LoVo (cell line): ENCODE results near the gene DUOXA1.
"Not testable (repeated sequence)": the region's sequence is repeated elsewhere in the genome, so short reads cannot be mapped to it uniquely, and the experiment has no call there.

Experiments
- DNase-seq: peaks from one replicate; pipeline ENCODE4 v3.0.0-alpha.2; 2016; ENCODE audit warnings: low spot score

Gene DUOXA1

DNA sequence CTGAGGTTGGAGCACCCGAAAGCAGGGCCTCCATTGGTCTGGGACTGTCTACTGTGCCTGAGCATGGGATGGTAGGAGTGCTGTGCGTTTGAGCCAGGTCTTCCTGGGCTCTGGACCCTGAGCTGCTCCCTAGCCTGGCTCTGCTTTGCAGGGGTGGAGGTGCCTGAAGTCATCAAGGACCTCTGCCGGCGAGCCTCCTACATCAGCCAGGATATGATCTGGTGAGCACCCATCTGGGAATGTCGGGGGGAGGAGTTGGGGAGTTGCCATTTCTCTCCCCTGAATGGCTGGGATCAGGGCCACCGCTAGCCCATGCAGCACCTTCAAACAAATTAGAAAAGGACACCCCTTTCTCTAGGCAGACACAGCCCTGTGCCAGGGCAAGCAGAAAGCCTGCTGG lies 20.8 kb upstream of the DUOXA1 start:
- no peak for DNase-seq

DNA sequence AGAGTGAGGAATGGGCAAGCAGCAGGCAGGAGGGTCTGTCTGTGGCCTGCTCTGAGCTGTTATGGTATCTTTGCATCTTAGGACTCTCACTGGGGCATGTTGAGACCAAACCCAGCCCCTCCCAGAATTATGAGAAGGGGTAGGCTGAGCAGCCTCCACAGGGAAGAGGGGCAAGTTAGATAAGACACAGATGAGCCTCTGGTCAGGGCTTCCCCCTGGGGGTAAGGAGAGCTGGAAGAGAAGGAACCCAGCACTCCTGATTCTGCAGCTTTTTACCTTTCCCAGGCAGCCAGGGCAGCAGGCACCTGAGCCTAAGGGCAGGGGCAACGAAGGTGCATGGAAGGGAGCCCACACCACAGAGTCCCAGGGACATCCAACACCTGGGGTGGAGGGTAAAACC lies 19.4 kb upstream of the DUOXA1 start:
- DNase-seq = no peak

DNA sequence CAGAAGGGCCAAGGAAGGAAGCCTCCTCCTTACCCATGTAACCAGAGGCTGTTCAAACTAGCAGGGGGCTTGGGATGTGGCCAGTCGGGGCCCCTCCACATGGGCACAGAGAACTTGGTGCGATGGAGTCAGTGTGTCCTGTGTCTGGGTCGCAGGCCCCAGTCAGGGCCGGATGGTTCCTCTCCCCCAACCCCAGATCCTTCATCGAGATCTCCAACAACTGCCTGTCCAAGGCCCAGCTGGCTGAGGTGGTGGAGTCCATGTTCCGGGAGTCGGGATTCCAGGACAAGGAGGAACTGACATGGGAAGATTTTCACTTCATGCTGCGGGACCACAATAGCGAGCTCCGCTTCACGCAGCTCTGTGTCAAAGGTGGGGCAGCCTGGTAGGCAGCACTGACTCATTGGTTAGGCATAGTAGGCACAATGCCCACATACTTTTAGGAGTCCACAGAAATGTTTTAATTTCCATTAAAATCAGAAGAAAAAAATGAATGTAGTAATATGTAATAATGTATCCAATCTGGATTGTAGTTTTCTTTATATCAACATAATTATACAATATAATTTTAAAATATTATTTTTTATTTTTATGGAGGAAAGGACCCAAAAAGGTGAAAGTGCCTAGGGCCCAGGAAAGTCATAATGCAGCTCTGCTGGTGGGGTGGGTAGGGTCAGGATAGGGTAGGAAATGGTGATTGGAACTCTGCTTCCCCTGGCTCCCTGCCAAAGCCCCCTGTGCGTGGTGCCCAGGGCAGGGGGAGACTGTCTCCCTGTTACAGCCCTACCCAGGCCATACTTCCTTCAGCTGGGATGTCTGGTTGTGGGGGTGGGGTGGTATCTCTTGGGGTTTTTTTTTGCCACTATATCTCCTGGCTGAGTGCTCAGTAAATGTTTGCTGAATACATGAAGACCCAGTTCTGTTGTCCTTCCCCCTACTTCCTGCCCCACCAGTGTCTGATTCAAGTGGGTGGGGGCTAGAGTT lies 18.7 kb upstream of the DUOXA1 start:
- no peak for DNase-seq

DNA sequence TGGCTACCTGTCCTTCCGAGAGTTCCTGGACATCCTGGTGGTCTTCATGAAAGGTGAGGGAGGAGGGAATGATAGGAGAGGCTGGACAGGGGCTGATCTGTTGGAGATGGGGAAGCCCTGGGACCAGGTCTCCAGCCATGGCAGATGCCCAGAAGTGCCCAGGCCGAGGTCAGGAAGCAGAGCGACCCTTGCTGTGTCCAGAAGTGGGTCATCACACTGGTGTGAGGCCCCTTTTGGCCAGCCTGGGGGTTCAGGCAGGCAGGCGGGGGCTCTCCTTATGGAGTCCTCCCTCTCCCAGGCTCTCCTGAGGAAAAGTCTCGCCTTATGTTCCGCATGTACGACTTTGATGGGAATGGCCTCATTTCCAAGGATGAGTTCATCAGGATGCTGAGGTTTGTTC lies 17.9 kb upstream of the DUOXA1 start:
- no peak for DNase-seq

DNA sequence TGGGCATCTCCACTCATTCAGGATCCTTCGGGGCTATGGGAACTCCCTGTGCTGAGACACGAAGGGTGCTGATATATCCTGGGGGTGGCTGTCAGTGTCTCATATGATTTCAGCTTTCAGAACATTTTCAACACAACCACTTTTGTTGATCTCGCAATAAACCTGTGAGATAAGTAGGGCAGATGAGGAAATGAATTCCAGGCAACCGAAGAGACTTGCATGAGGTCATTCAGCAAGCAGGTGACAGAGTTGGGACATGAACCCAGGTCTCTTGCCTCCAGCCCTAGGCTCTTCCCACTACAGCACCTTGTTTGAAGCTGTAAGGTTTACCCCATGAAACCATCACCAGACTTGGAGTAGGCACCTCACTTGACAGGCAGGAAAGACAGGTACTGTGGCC lies 16.7 kb upstream of the DUOXA1 start:
- no peak for DNase-seq

- no peak for DNase-seq
Observed at GRCh38 chr15:45144775-45145174, 15.1 kb upstream of the DUOXA1 start.

GRCh38 chr15:45143946-45144345 lies 14.3 kb upstream of the DUOXA1 start:
- no peak for DNase-seq

GRCh38 chr15:45143056-45143455 lies 13.4 kb upstream of the DUOXA1 start:
- no peak for DNase-seq

GRCh38 chr15:45141386-45141785 lies 11.7 kb upstream of the DUOXA1 start:
- DNase-seq = no peak

GRCh38 chr15:45140557-45141250 lies 11.0 kb upstream of the DUOXA1 start:
- no peak for DNase-seq

DNA sequence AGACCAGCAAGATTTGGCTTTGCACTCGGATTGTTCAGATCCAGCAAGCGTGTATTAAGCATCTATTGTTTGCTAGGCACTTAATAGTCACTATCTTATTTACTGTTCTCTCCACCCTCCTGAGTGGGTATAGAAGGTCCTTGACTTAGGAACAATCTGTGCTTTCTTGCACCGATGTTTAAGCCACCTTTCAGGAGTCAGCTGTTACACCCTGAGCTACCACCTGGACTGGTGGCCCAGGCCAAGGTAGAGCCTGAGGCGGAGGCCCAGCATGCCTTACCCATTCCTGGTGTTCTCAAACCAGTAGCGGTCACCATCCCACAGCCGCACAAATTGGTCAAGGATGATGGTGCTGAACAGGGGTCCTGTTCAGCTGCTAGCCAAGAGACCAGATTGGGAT lies 10.1 kb upstream of the DUOXA1 start:
- DNase-seq = no peak

GRCh38 chr15:45138814-45139765 lies 9.4 kb upstream of the DUOXA1 start:
- no peak for DNase-seq

DNA sequence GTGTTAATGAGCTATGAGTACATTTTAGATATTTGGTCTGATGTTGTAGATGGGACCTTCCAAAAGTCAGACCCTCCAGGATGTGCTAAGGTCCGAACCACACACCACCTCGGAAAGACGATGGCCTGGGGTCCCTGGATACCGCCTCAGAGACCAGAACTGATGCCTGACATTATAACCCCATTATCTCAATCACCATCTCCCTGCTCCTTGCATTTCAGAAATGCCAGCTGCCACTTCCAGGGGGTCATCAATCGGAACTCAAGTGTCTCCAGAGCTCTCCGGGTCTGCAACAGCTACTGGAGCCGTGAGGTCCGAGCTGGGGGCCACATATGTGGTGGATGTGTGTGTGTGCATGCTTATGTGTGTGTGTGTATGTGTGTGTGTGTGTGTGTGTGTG lies 8.0 kb upstream of the DUOXA1 start:
- no peak for DNase-seq

- no peak for DNase-seq
Observed at GRCh38 chr15:45136378-45136764, 6.7 kb upstream of the DUOXA1 start.

- DNase-seq = not testable (repeated sequence)
Observed at GRCh38 chr15:45135705-45136377, 6.2 kb upstream of the DUOXA1 start.

DNA sequence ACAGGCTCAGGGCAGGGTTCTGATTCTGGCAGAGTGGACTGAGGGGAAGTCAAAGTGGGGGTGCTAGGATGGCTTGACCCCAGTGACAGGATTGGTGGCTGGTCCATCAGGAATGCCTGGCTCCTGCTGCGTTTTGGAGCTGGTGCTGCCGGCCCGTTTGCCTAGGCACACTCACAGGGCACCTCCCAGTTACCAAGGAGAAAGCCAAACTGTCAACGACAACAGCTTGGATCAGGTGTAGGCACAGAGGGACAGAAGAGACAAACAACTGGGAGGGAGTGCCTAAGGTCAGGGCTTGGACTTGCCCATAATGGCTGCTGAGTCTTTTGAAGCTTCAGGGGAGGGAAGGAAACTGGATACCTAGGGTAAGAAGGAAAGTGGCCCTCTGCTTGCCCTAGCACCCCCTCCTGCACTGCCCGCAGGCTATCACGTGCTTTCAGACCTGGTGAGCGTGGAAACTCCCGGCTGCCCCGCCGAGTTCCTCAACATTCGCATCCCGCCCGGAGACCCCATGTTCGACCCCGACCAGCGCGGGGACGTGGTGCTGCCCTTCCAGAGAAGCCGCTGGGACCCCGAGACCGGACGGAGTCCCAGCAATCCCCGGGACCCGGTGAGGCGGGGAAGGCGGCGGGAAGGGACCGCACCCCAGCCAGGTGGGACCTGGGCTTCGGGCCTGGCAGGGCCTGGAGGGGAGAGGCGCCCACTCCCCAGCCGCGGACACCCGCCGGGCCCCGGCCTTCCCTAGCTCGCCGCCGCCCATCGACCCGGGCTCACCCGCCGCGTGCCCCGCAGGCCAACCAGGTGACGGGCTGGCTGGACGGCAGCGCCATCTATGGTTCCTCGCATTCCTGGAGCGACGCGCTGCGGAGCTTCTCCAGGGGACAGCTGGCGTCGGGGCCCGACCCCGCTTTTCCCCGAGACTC lies 5.3 kb upstream of the DUOXA1 start:
- DNase-seq = no peak

- no peak for DNase-seq
Observed at GRCh38 chr15:45134046-45134445, 4.4 kb upstream of the DUOXA1 start.

DNA sequence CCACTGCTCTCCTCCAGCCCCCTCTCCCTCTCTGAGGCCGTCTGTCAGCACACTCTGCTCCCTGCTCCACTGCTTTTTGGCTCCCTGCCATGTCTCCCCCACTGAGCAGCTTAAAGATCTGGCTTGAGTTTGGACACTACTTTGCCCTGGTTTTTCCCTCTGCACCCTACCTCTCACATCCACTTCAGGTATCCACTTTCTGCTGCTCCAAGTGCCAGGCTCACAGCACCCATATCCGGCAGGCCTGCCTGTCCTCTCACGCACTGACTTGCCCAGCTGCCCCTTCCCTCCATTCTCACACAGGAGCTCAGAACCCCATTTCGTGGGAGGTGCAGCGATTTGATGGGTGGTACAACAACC lies 3.9 kb upstream of the DUOXA1 start:
- no peak for DNase-seq

GRCh38 chr15:45132844-45133560 lies 3.3 kb upstream of the DUOXA1 start:
- DNase-seq = no peak

DNA sequence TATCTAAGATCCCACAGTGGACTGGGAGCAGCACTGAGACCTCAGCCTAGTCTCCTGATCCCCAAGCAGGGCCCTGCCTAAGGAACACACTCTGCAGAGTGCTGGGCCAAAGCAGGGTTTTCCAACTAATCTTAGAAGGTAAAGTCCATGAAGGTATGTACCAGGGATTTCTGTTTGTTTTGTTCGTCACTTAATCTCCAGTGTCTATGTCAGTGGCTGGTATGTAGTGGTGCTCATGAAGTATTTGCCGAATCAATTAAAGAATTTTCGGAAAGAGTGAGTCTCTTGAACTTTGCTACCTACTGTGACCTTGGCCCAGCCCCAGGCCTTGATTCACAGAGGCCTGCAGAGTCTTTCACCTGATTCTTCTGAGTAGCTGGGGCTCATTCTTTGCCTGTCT lies 1.8 kb upstream of the DUOXA1 start:
- DNase-seq = no peak
